ENCODE measurements around the gene BAZ2B.

DNA sequence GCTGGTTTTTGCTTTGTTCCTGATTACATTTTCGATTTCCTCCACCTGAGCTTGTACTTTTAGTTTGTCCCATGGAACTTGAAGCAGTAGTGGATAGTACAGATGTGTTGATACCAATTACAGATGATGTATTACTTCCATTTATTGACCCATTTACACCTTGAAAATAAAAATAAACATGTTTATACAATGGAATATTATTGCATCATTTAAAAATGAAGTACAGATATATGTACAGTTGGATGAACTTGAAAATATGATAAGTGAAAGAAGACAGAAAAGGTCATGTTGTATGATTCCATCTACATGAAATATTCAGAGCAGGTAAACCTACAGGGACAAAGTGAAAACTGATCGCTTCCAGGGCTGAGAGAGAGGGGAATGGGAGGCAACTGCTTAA lies 169.5 kb downstream of the BAZ2B start:
- TF ChIP-seq, protein P1, sequence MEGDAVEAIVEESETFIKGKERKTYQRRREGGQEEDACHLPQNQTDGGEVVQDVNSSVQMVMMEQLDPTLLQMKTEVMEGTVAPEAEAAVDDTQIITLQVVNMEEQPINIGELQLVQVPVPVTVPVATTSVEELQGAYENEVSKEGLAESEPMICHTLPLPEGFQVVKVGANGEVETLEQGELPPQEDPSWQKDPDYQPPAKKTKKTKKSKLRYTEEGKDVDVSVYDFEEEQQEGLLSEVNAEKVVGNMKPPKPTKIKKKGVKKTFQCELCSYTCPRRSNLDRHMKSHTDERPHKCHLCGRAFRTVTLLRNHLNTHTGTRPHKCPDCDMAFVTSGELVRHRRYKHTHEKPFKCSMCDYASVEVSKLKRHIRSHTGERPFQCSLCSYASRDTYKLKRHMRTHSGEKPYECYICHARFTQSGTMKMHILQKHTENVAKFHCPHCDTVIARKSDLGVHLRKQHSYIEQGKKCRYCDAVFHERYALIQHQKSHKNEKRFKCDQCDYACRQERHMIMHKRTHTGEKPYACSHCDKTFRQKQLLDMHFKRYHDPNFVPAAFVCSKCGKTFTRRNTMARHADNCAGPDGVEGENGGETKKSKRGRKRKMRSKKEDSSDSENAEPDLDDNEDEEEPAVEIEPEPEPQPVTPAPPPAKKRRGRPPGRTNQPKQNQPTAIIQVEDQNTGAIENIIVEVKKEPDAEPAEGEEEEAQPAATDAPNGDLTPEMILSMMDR (IDR thresholded peaks at IDR 0.05) = no peak
- no peak for TF ChIP-seq POLR2A (IDR thresholded peaks at IDR 0.05)
